CD4-positive, alpha-beta T cell treated with Interleukin-6 for 4 hours (primary cell): ENCODE measurements around the gene PTK7.

Experiments used
- DNase-seq: peaks from one replicate; pipeline ENCODE4 v3.0.0-alpha.2; 2020; ENCODE audit warnings: mixed read lengths

PTK7 gene

DNA sequence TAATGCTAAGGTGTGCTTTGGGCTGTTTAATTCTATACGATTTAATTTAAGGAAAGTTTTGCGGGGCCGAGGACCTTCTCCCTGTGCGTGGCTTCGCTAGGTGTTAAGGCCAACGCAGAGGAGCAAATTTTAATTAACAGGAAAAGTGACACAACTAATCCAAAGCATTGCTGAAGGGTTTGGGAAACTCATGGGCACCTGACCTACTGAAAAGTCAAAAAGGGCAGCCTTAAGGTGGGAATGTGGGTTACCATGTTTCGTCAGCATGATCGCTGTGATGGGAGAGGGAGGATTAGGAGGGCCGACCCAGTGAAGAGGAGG lies 105.5 kb downstream of the PTK7 start:
- no peak for DNase-seq

- DNase-seq: peak; percentile 87
These were observed 106.1 kb downstream of the PTK7 start, which contains the start of gene CUL9 for GRCh38 chr6:43181942-43182860. Gene CUL9, plus strand, starts transcription at chr6:43182196. Its CDS starts 2,115 bp downstream, at chr6:43184311.

DNA sequence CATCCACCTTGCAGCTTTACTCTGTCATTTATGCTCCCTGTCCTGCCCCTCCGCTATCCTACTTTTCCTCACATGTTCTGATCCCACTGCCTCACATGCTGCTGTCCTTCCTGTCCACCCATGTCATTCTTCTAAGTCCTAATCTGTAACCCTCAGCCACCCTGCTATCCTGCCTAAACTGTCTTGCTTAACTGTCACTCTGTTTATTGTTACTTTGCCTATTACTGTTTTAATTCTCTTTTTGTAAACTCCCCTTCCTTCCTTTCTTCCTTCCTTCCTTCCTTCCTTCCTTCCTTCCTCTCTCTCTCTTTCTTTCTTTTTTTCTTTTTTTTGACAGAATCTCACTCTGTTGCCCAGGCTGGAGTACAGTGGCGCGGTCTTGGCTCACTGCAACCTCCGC lies 107.3 kb downstream of the PTK7 start:
- DNase-seq: no peak

GRCh38 chr6:43184268-43184985 lies 108.3 kb downstream of the PTK7 start:
- no peak for DNase-seq

GRCh38 chr6:43185391-43185985 lies 109.4 kb downstream of the PTK7 start:
- DNase-seq: peak; percentile 53

DNA sequence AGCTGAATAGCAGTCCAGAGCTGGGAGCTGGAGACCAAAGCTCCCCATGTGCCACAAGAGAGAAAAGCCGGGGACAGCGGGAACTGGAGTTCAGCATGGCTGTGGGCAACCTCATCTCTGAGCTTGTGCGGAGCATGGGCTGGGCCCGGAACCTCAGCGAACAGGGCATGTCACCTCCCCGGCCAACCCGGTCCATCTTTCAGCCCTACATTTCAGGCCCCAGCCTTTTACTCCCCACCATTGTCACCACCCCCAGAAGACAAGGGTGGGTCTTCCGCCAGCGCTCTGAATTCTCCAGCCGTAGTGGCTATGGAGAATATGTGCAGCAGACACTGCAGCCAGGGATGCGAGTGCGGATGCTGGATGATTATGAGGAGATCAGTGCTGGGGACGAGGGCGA lies 109.9 kb downstream of the PTK7 start:
- no peak for DNase-seq

DNA sequence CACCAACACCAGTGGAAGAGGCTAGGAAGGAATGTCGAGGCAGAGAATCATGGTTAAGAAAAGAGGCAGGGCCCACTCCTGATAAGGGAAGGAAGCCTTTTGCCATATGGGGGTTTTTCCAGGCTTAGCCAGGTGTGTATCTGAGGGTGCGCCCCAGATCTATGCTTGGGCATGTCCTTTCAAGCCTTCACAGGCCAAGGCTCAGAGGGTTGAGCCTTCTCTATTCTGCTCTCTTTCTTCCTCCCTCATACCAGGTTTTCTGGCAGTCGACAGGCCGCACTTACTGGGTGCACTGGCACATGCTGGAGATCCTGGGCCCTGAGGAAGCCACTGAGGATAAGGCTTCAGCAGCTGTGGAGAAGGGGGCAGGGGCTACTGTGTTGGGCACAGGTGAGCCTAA lies 110.6 kb downstream of the PTK7 start:
- no peak for DNase-seq

- no peak for DNase-seq
These were observed 111.7 kb downstream of the PTK7 start for GRCh38 chr6:43187821-43188220.

- no peak for DNase-seq
These were observed 112.3 kb downstream of the PTK7 start for GRCh38 chr6:43188426-43188825.

GRCh38 chr6:43189776-43190304 lies 113.7 kb downstream of the PTK7 start:
- DNase-seq: no peak

DNA sequence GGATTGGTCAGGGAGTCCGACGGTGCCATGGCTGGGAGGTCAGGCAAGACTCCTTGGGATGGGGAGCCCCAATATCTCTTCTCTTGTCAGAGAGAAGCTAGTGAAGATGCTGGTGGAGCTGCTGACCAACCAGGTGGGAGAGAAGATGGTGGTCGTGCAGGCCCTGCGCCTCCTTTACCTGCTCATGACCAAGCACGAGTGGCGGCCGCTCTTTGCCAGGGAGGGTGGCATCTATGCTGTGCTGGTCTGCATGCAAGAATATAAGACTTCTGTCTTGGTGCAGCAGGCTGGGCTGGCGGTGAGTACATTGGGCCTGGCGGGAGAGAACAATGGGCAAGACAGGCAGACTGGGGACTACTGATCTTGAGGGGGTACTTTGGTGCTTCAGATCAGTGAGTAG lies 116.8 kb downstream of the PTK7 start:
- DNase-seq: no peak

GRCh38 chr6:43193929-43194328 lies 117.8 kb downstream of the PTK7 start:
- DNase-seq: no peak

- DNase-seq: no peak
These were observed 120.2 kb downstream of the PTK7 start for GRCh38 chr6:43196337-43196736.

DNA sequence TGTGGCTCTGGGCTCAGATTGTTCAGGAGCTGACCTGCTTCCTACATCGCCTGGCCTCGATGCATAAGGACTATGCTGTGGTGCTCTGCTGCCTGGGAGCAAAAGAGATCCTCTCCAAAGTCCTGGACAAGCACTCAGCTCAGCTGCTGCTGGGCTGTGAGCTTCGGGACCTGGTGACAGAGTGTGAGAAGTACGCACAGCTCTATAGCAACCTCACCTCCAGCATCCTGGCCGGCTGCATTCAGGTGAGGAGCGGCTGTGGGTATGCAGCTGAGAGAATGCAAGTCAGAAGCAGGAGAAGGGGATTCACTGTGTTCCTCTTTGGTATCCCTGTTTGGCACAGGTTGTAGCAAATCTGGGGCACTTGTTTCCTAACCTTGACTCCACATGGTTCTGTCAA lies 123.8 kb downstream of the PTK7 start:
- no peak for DNase-seq

DNA sequence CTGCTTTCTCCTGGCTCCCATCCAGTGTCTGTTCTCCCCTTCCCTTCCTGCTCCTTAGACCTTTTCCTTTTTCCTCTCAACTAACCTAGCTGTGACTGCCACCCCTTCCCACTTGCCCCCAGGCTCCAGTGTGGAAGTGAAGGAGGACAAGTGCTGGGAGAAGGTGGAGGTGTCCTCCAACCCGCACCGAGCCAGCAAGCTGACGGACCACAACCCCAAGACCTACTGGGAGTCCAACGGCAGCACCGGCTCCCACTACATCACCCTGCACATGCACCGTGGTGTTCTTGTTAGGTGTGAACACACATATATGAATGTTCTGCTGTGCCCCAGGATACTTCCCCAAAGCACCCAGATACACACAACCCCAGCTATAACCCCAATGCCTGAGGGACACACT lies 124.4 kb downstream of the PTK7 start:
- no peak for DNase-seq

- no peak for DNase-seq
These were observed 126.3 kb downstream of the PTK7 start for GRCh38 chr6:43202451-43202850.

- DNase-seq: no peak
These were observed 127.1 kb downstream of the PTK7 start for GRCh38 chr6:43203029-43203717.

DNA sequence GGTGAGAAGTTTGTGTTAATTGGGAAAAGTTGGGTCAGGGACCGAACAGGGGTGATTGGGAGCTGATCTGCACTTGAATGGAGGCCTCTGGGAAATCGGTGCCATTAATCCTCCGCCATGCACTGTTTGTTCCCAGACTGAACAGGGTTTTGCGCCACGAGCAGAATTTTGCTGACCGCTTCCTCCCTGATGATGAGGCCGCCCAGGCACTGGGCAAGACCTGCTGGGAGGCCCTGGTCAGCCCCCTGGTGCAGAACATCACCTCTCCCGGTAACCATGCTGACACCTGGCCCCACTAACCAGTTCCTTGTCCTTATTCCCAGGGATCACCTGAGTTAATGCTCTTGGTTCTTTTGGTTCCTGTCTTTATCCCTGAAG lies 127.6 kb downstream of the PTK7 start:
- DNase-seq: no peak

DNA sequence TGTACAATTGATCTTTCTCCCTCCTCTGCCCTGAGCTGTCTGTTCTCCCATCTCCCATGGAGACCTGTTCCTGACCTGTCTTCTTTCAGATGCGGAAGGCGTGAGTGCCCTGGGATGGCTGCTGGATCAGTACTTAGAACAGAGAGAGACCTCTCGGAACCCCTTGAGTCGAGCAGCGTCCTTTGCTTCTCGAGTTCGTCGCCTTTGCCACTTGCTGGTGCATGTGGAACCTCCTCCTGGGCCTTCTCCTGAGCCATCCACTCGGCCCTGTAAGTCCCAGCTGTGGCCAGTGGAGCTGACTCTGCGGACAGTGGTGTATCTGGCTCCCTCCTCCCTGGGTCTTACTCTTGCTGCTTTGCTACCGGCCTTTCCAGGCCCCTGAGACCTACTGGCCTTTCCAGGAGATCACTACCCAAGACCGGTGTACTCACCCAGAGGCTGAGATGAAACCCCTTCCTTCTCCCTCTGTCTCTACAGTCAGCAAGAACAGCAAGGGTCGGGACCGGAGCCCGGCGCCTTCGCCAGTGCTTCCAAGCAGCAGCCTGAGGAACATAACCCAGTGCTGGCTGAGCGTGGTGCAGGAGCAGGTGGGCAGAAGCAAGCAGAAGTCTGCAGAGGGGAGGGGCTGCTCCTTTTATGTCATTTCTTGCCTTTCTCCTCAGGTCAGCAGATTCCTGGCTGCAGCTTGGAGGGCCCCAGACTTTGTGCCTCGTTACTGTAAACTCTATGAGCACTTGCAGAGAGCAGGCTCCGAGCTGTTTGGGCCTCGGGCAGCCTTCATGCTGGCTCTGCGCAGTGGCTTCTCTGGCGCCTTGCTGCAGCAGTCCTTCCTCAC lies 128.4 kb downstream of the PTK7 start:
- DNase-seq: no peak

DNA sequence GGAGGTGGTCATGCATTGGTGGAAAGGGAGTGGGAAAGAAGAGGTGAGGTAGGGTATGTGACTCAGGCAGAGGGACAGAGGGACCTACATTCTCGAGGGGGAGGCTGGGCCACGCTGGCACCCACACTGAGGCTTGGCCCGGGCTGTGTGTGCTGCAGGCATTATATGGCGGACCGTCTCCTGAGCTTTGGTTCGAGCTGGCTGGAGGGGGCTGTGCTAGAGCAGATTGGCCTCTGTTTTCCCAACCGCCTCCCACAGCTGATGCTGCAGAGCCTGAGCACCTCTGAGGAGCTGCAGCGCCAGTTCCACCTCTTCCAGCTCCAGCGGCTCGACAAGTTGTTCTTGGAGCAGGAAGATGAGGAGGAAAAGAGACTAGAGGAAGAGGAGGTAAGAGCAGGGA lies 129.7 kb downstream of the PTK7 start:
- no peak for DNase-seq

- no peak for DNase-seq
These were observed 131.2 kb downstream of the PTK7 start for GRCh38 chr6:43207286-43207685.
